ENCODE results near the gene LRRC37A. TPM values are rescaled to one million over a fixed set of nuclear protein-coding genes. Genes with fewer than 3 reads are reported as not detected.
"Not testable (repeated sequence)": the region's sequence is repeated elsewhere in the genome, so short reads cannot be mapped to it uniquely, and the experiment has no call there.

Gene LRRC37A
- total and polyA plus RNA-seq, 2 donors (not counting 3 experiments of a cell fraction or from before 2014, with no cell fraction given) = 0.88 to 1.0 TPM

DNA sequence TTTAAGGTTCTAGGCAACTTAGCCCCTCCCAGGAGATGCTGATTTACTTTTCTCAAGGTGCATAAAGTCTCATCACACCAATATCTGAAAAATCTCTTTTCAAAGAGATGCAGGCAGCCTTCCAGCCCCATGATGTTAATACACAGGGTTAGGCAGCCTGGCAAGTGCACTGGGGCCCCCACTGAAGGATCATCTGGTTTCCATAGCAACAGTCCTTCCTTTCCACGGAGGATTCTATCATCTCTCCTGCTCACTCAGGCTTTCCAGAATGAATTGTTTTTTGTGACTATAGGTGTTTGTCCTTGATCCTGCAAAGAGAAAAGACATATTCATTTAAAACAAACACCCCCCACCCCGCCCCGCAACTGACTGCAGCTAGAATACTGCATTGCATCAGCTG is 72.6 kb downstream of the LRRC37A start:
- H3K4me2 ChIP-seq (ENCODE audit: insufficient read depth, low read length); BruUV-seq (replicated peaks); CTCF ChIA-PET; H2AFZ ChIP-seq (ENCODE audit: low read depth, low read length); H3K79me2 ChIP-seq (ENCODE audit: control insufficient read depth, insufficient read depth, low read length); H3K27ac ChIP-seq (ENCODE audit: insufficient read depth, low read depth, low read length); intact Hi-C loops (cut with micrococcal nuclease); H3K36me3 ChIP-seq (ENCODE audit: control insufficient read depth in 2 of 2, extremely low read depth in 1 of 2, insufficient read depth in 2 of 2, low read length in 2 of 2); H3K27me3 ChIP-seq (ENCODE audit: control insufficient read depth in 2 of 2, insufficient read depth in 2 of 2, low read length in 2 of 2); POLR2A ChIA-PET; dilution Hi-C loops (cut with MboI; ENCODE audit: extremely low pct_ligation_motif_present, low sequenced_read_pairs); H3K4me3 ChIP-seq (replicated peaks in 1 of 3; ENCODE audit: insufficient read depth in 1 of 3, low read depth in 1 of 3, low read length in 3 of 3); FAIRE-seq; H3K4me1 ChIP-seq (ENCODE audit: control insufficient read depth, extremely low read depth, insufficient read depth, low read length); H3K9ac ChIP-seq (replicated peaks; ENCODE audit: extremely low read depth, insufficient read depth, low read length); H4K20me1 ChIP-seq (replicated peaks; ENCODE audit: control insufficient read depth, extremely low read depth, insufficient read depth, low read length); H3K9me1 ChIP-seq (replicated peaks; ENCODE audit: control insufficient read depth, extremely low read depth, insufficient read depth, low read length); DNase-seq (ENCODE audit: low read depth, low spot score); H3K9me3 ChIP-seq (replicated peaks; ENCODE audit: control insufficient read depth, insufficient read depth, low read length): not testable (repeated sequence)

DNA sequence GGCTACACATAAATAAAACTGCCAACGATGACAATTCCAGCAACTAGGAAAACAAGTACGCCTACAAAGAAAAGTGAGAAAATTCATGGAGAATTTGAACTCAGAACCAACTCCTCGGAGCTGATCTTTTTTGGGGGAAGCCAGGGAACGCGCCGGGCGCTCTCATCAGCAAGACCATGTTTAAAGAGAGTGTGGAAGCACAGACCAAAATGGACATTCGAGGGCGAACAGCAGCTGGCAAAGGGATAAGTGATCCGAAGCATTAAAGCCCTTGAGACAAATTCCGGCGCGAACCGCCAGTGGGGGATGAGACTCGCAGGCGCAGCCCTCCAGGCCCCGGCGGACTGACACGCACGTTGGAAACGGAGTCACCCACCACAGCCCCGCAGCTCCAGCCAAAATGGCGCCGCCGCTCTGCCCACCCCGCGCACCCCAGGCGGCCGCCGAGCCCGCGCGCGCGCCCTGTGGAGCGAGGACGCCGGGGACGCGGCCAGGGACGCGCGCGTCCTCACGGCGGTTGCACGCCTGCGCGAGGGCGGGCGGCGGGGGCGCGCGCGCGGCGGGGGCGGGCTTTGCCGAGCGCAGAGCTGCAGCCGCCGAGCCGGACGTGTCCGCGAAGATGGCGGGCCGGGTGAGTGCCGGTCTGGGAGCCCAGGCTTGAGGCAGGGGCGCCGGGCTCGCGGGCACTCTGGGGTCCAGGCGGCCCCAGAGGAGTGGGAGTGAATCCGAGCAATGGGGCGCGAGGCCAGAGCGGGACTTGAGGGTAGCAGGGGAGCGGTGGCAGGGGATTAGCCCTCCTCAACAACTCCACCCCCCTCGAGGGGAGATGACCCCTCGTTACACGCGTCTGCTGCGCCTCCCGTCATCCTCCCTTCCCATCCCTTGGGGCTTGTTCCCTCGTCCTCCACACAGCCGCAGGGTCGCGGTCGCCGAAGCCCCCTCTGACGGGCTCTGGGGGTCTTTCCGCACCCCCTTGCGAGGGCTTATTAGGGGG is 77.6 kb downstream of the LRRC37A start:
- H3K36me3 ChIP-seq (ENCODE audit: control insufficient read depth in 2 of 2, extremely low read depth in 1 of 2, insufficient read depth in 2 of 2, low read length in 2 of 2); intact Hi-C loops (cut with micrococcal nuclease); H3K4me3 ChIP-seq (replicated peaks in 1 of 3; ENCODE audit: insufficient read depth in 1 of 3, low read depth in 1 of 3, low read length in 3 of 3); H4K20me1 ChIP-seq (replicated peaks; ENCODE audit: control insufficient read depth, extremely low read depth, insufficient read depth, low read length); POLR2A ChIA-PET; H3K4me1 ChIP-seq (ENCODE audit: control insufficient read depth, extremely low read depth, insufficient read depth, low read length); H3K9me3 ChIP-seq (replicated peaks; ENCODE audit: control insufficient read depth, insufficient read depth, low read length); dilution Hi-C loops (cut with MboI; ENCODE audit: extremely low pct_ligation_motif_present, low sequenced_read_pairs); H2AFZ ChIP-seq (ENCODE audit: low read depth, low read length); H3K27ac ChIP-seq (ENCODE audit: insufficient read depth, low read depth, low read length); CTCF ChIA-PET; H3K4me2 ChIP-seq (ENCODE audit: insufficient read depth, low read length); DNase-seq (ENCODE audit: low read depth, low spot score); H3K79me2 ChIP-seq (ENCODE audit: control insufficient read depth, insufficient read depth, low read length); H3K9ac ChIP-seq (replicated peaks; ENCODE audit: extremely low read depth, insufficient read depth, low read length); H3K27me3 ChIP-seq (ENCODE audit: control insufficient read depth in 2 of 2, insufficient read depth in 2 of 2, low read length in 2 of 2); H3K9me1 ChIP-seq (replicated peaks; ENCODE audit: control insufficient read depth, extremely low read depth, insufficient read depth, low read length): not testable (repeated sequence)
- TSS peak; percentile 96 for BruUV-seq (replicated peaks)
- FAIRE-seq = peak; percentile 55

DNA sequence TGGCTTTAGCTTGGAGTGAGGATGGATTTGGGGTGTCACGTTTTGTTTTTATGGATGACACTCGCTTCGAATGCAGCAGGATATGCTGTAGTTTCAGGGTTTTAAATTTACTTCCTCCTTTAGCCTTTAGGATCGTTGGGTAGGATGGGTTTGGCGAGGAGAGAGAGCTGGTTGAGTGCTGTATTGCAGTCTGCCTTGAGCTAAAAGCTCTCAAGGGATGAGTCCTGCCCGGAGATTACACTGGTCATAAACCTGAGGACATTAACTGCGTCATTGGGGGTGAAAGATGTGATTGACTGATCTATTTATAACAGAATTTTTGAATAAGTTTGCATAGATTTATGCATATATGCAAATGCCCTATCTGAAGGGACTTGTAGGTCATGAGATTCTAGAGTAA is 78.5 kb downstream of the LRRC37A start:
- H2AFZ ChIP-seq (ENCODE audit: low read depth, low read length); H3K27ac ChIP-seq (ENCODE audit: insufficient read depth, low read depth, low read length); H3K27me3 ChIP-seq (ENCODE audit: control insufficient read depth in 2 of 2, insufficient read depth in 2 of 2, low read length in 2 of 2); H3K9me3 ChIP-seq (replicated peaks; ENCODE audit: control insufficient read depth, insufficient read depth, low read length); FAIRE-seq; H3K4me3 ChIP-seq (replicated peaks in 1 of 3; ENCODE audit: insufficient read depth in 1 of 3, low read depth in 1 of 3, low read length in 3 of 3); intact Hi-C loops (cut with micrococcal nuclease); H3K9ac ChIP-seq (replicated peaks; ENCODE audit: extremely low read depth, insufficient read depth, low read length); H3K9me1 ChIP-seq (replicated peaks; ENCODE audit: control insufficient read depth, extremely low read depth, insufficient read depth, low read length); DNase-seq (ENCODE audit: low read depth, low spot score); POLR2A ChIA-PET; H3K36me3 ChIP-seq (ENCODE audit: control insufficient read depth in 2 of 2, extremely low read depth in 1 of 2, insufficient read depth in 2 of 2, low read length in 2 of 2); BruUV-seq (replicated peaks); H3K4me1 ChIP-seq (ENCODE audit: control insufficient read depth, extremely low read depth, insufficient read depth, low read length); H4K20me1 ChIP-seq (replicated peaks; ENCODE audit: control insufficient read depth, extremely low read depth, insufficient read depth, low read length); CTCF ChIA-PET; H3K79me2 ChIP-seq (ENCODE audit: control insufficient read depth, insufficient read depth, low read length); dilution Hi-C loops (cut with MboI; ENCODE audit: extremely low pct_ligation_motif_present, low sequenced_read_pairs); H3K4me2 ChIP-seq (ENCODE audit: insufficient read depth, low read length): not testable (repeated sequence)

DNA sequence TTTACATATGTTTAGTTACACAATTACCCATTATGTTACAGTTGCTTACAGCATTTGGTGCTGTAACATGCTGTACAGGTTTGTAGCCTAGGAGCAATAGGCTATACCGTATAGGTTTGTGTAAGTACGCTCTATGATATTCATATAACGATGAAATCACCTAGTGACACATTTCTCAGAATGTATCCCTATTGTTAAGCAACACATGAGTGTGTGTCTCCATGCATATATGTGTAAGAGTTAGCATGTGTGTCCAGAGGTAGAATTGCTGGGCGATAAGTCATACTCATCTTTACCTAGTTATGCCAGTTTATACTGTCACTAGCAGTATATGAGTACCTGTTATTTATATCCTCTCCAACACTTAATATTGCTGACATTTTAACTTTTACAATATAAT is 88.2 kb downstream of the LRRC37A start:
- CTCF ChIA-PET; BruUV-seq (replicated peaks): not testable (repeated sequence)

More for the DNA sequence above, 88.2 kb downstream of the LRRC37A start:
- H3K36me3 ChIP-seq (ENCODE audit: control insufficient read depth in 2 of 2, extremely low read depth in 1 of 2, insufficient read depth in 2 of 2, low read length in 2 of 2); H3K4me3 ChIP-seq (replicated peaks in 1 of 3; ENCODE audit: insufficient read depth in 1 of 3, low read depth in 1 of 3, low read length in 3 of 3); H3K4me1 ChIP-seq (ENCODE audit: control insufficient read depth, extremely low read depth, insufficient read depth, low read length); H3K9me3 ChIP-seq (replicated peaks; ENCODE audit: control insufficient read depth, insufficient read depth, low read length); H4K20me1 ChIP-seq (replicated peaks; ENCODE audit: control insufficient read depth, extremely low read depth, insufficient read depth, low read length); H3K9me1 ChIP-seq (replicated peaks; ENCODE audit: control insufficient read depth, extremely low read depth, insufficient read depth, low read length); H3K4me2 ChIP-seq (ENCODE audit: insufficient read depth, low read length); intact Hi-C loops (cut with micrococcal nuclease); dilution Hi-C loops (cut with MboI; ENCODE audit: extremely low pct_ligation_motif_present, low sequenced_read_pairs); H3K9ac ChIP-seq (replicated peaks; ENCODE audit: extremely low read depth, insufficient read depth, low read length); H3K79me2 ChIP-seq (ENCODE audit: control insufficient read depth, insufficient read depth, low read length); H2AFZ ChIP-seq (ENCODE audit: low read depth, low read length); FAIRE-seq; H3K27ac ChIP-seq (ENCODE audit: insufficient read depth, low read depth, low read length); H3K27me3 ChIP-seq (ENCODE audit: control insufficient read depth in 2 of 2, insufficient read depth in 2 of 2, low read length in 2 of 2); POLR2A ChIA-PET; DNase-seq (ENCODE audit: low read depth, low spot score): not testable (repeated sequence)
